Activated CD4-positive, alpha-beta T cell treated with anti-CD3 and anti-CD28 coated beads, Interleukin-2, amount 50 U/mL, for 24 hours (primary cell): ENCODE measurements around the gene WBP1.
A peak's percentile ranks its signal among the peaks of the same experiment; 100 is the strongest.
"Not testable (repeated sequence)": the region's sequence is repeated elsewhere in the genome, so short reads cannot be mapped to it uniquely, and the experiment has no call there.

Source experiments
- DNase-seq, 2 donors: peaks; one replicate each; pipeline ENCODE4 v3.0.0-alpha.2; 2020; ENCODE audit warnings: low read depth in 1 of 2, low spot score in 1 of 2

The WBP1 gene

DNA sequence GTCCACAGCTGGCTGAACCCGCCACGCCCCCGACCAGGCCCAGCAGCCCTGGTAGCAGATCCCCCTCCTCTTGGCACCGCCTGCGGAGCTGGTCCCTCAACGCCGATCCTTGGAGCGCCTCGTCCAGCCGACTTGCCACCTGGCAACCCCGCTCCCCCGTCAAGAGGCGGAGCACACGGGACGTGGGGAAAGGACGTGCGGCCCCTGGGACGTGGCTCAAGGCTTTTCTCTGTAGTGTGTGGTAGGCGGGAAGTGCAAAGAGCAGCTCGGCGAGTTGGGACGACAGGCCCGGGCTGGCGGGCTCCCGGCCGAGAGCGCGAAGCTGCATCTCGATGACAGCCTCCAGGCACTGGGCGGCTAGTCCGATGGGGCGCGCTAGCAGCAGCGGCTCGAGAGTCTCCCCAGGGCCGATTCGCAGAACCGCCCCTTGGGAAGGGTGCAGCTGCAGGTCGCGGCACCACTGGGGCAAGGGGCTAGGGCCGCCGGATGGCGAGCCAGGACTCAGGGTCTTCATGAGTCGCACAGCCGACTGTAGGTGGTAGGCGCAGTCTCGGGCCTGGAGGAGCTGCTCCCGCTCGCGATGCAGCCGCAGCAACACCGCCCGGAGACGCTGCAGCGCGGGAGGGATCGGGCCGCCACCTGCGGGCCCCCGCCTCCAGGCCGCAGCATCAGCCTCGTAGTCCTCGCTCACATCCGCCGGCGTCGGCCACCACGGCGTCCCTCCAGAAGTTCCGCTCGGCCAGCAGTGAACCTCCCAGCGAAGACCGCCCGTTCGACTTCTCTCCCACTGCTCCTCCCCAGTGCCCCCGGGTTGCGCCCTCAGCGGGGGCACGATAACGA, 23.9 kb downstream of the WBP1 start:
- DNase-seq, result no peak

DNA sequence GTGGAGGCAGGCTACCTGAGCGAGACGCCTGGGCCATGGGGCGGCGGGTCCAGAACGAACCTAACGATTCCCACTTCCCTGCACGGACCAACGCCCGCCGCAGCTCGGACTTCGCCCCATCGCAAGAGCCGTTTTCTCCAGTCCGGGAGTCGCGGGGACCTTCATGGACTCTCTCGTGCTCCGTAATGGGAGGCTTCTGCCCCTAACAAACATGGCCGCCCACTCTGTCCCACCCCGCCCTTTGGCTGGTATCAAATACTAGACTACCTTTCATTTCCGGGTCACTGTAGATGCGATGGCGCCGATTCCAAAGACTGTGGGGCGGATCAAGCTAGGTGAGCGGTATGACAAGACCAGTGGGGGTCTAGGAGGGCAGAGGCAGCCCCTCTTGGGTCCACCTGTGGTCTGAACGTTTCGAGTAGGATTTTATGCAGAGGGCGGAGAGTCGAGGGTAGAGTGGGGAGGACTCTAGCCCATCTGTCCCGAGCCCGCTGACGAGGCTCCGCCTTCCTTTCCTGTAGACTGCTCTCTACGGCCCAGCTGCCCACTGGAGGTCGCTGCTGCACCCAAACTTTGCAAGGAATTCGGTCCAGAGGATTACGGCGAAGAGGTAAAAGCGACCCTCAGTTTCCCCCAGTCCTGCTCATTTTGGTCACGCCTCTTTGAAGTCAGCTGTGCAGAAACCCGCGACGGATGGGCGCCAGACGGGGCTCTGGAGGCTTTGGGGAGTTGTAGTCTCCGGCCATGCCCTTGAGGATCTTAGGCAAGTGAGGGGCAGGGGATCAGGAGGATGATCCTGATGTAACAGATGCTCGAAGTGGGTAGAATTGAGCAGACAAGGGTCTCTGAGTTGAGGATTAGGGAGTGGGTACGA, 24.8 kb downstream of the WBP1 start, which contains the start of the genes CCDC142 and TTC31:
Gene CCDC142 (minus strand): TSS at position 198 of the 874 bp plus-strand sequence. CDS start 161 bp downstream, at position 37.
Gene TTC31 (plus strand): TSS at position 281 of the 874 bp plus-strand sequence. CDS start 15 bp downstream, at position 296.
- peak; percentile 81 to 94 for DNase-seq

DNA sequence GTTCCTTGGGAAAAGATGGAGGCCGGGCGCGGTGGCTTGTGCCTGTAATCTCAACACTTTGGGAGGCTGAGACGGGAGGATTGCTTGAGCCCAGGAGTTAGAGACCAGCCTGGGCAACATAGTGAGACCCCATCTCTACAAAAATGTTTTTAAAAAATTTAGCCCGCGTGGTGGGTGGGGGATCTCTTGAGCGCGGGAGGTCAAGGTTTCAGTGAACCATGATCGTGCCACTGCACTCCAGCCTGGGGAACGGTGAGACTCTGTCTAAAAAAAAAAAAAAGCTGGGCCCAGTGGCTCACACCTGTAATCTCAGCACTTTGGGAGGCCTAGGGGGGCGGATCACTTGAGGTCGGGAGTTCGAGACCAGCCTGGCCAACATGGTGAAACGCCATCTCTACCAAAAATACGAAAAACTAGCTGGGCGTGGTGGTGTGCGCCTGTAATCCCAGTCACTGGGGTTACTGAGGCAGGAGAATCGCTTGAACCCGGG, 25.5 kb downstream of the WBP1 start:
- DNase-seq, result not testable (repeated sequence)

DNA sequence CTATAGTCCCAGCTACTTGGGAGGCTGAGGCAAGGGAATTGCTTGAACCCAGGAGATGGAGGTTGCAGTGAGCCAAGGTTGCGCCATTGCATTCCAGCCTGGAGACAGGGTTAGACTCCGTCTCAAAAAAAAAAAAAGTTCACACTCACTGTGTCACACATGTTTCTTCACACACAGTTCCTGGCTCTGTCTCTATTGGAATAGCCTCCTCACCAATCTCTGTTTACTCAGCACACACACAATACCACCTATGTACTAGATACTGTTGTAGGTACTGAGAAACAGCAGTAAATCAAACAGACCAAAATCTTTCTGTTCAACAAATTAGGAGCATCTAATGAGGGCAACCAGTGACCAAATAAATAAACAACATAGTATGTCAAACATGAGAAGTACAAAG, 27.9 kb downstream of the WBP1 start:
- DNase-seq, result no peak

DNA sequence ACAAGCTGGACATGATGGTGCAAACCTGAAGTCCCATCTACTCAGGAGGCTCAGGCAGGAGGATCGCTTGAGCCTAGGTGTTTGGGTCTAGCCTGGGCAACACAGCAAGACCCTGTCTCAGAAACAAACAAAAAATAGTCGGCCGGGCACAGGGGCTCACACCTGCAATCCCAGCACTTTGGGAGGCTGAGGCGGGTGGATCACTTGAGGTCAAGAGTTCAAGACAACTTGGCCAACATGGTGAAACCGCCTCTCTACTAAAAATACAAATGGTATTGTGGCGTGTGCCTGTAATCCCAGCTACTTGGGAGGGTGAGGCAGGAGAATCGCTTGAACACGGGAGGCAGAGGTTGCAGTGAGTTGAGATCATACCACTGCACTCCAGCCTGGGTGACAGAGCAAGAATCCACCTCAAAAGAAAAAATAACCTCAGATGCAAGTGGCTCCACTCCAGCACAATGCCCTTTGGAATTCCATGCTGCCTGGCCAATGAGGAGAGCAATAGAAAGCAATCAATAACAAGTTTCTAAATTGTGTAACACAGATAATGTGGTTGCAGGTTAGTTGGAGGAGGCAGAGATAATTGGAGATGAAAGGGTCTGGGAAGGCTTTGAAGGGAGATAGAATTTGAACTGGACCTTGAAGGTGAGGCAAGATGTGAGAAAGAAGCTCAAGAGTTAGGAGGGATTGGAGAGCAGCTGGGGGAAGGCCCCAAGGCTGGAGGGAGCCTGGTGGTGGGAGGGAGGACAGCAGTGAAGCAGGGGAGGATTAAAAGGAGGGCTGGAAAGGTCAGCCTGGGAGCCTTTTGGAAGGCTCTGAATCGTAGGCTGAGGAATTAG, 30.6 kb downstream of the WBP1 start:
- no peak for DNase-seq

DNA sequence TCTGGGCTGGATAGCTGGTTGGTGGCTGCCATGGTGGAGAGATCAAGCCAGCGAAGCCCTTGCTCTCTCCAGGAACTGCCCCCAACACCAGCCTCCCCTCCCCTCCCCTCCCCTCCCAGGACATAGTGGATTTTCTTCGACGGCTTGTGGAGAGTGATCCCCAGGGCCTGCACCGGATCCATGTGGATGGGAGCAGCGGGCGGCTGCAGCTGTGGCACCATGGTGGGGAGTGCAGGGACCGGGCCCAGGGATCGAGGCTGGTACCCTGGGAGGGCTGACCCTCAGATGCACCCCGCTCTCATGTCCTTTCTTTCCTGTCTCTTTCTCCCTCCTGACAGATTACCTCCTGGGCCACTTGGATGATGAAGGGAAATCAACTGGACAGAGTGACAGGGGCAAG, 31.7 kb downstream of the WBP1 start:
- DNase-seq, result no peak

DNA sequence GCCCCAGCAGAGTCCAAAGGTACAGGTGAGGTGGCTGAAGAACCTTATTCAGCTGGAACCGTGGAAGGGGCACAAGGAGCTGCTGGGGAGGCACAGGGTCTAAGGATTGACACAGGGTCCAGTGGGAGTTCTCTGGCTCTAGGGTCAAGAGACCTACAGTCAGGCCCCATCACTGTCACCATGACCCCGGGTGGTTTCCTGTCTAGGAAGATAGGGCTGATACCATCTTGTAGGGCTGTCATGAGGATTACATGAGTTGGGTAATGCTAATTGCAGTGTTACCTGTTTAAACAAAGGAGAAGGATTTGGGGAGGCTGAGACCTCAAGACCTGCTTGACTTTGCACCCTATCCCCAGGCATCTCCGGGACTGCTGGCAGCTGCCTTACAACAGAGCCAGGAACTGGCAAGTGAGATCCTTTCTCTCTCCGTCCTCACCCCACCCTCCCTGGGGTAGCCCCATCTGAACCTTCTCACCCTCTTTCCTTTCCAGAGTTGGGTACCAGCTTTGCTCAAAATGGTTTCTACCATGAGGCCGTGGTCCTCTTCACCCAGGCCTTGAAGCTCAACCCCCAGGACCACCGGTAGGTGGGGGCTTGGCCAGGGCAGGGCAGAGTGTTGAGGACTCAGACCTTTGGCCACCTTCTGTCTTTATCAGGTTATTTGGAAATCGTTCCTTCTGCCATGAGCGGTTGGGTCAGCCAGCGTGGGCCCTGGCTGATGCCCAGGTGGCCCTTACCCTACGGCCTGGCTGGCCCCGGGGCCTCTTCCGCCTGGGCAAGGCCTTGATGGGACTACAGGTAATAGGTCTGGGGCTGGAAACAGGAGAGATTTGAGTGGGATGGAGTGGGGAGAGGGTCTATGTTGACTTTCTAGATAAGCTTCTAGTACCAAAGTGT, 33.7 kb downstream of the WBP1 start:
- DNase-seq, result no peak

DNA sequence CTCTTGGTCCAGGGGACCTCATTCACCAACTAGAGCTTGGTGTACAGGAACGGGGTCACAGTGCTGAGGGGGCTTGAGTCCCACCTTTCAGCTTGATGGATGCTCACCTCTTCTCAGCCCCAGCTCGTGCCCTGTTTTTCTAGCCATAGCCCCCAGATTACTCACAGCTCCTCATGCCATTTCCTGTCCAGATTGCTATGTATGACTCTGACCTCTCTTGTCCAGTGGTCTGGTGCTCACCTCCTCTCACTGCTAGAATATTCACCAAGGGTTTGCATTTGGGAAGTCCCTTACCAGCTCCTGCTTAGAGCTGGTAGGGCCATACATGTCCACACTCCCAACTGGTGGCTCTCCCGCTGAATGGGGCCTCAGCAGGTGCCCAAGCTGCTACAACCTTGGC, 35.3 kb downstream of the WBP1 start:
- no peak for DNase-seq

- DNase-seq, result no peak
These were observed 37.2 kb downstream of the WBP1 start for GRCh38 chr2:74495440-74495839.

- no peak for DNase-seq
These were observed 38.9 kb downstream of the WBP1 start for GRCh38 chr2:74496997-74497776.

DNA sequence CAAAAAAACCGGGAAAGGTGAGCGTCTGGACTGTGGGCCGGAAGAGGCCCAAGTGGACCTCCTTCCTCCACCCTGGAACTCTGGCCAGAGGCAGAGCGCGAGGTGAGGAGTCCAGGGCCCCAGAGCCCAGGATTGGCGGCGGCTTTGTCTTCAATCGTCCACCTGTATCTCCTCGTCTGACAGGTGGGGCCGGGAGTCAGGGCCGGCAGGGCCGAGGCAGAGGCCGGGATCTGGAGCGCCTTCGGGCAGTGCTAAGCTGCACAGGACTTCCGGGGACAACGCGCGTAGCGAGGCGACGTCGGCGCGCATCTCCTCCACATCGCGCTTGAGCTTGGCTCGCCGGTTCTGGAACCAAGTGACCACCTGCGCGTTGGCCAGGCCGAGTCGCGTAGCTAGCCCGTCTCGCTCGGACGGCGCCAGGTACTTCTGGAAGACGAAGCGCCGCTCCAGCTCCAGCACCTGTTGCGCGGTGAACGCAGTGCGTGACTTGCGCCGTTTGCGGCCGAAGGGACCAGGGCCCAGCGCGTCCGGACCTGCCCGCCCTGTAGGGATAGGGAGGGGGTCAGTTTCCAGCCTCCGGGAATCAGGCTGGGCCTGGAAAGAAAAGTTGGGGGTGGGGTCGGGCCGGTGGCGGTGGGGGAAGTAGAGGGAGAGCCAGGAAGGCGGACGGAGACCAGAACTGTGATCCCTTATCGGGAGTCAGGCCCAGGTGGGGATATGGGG, 39.7 kb downstream of the WBP1 start:
- DNase-seq, result no peak

- DNase-seq, result no peak
These were observed 40.4 kb downstream of the WBP1 start for GRCh38 chr2:74498500-74499266.

- no peak for DNase-seq
These were observed 41.2 kb downstream of the WBP1 start, which contains the start of gene LBX2 for GRCh38 chr2:74499267-74499939. Gene LBX2, minus strand, starts transcription at chr2:74499603. Its CDS starts 66 bp downstream, at chr2:74499537.

GRCh38 chr2:74499940-74500577, 41.8 kb downstream of the WBP1 start:
- no peak for DNase-seq

DNA sequence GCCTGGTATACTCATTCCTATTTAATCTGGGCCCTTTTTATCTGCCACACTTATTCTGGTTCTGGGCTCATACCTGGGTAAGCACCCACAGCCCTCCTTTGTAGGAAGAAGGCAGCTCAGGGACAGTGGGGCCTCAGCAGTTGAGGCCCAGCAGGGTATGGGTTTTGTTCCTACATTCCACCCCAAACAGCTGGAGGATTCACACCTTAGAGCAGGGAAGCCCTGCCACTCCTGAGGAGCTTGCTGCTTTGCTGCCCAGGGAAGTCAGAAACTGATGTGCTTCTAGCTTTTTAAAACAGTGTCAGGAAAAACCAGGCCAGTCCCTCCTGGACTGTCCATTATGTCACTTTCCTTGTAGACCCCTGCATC, 42.3 kb downstream of the WBP1 start:
- DNase-seq, result no peak

DNA sequence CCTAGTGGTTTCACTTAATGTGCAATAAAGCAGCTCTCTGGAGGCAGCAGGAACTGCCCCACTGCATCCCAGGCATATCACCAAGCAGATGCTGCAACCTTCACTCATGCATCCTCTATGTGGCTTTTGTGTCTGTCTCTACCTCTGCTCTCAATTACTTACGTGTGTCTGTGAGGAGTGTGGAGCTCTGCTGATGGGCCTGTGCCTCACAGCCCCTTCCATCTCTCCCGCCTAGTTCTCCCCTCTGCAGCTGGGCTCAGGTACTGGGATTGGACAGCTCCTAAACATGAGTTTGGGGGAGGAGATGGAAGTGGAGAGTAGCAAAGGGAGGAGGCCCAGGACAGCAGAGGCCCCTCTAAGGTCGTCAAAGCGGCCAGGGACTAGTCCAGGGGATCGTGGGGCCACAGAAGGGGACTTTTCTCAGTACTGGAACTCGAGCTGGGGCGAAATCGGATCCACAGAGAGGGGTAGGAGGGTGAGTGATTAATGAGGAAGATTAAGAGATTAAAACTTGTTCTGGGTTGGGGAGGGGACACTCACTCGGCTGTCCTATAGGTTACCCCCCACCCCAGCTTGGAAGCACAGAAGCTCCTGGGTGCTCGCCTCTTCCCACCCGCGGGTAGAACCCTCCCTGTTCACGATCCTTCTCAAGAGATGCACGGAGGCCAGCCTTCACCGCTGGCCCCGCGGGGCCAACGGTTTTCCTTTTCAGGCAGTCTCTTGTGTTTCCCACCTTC, 43.3 kb downstream of the WBP1 start:
- DNase-seq, result no peak
